ENCODE results near the gene WDHD1.
A peak's percentile ranks its signal among the peaks of the same experiment; 100 is the strongest.
"Not testable (repeated sequence)": the region's sequence is repeated elsewhere in the genome, so short reads cannot be mapped to it uniquely, and the experiment has no call there.

WDHD1 gene

GRCh38 chr14:54906075-54906474 is 120.8 kb downstream of the WDHD1 start:
- no peak for TF ChIP-seq CTCF (IDR thresholded peaks at IDR 0.05; ENCODE audit: extremely low read depth, insufficient read depth, missing control alignments)
- in situ Hi-C loops (cut with MboI; ENCODE audit: low pct_unique_long_range_greater_than_20kb, low sequenced_read_pairs, unreplicated experiment), result no loop called here

GRCh38 chr14:54902521-54903420 is 124.1 kb downstream of the WDHD1 start, which contains the start of gene GCH1:
TSS of gene GCH1 (minus strand) at chr14:54902826. CDS start at chr14:54902663, 163 bp downstream.
- in situ Hi-C loops (cut with MboI; ENCODE audit: low pct_unique_long_range_greater_than_20kb, low sequenced_read_pairs, unreplicated experiment), result no loop called here
- peak; percentile 41 for TF ChIP-seq CTCF (IDR thresholded peaks at IDR 0.05; ENCODE audit: extremely low read depth, insufficient read depth, missing control alignments)
- peak; percentile 87 for DNase-seq (ENCODE audit: low spot score)

More at GRCh38 chr14:54906075-54906474, 120.8 kb downstream of the WDHD1 start:
- no peak for DNase-seq (ENCODE audit: low spot score)

GRCh38 chr14:54902143-54902520 is 124.8 kb downstream of the WDHD1 start:
- in situ Hi-C loops (cut with MboI; ENCODE audit: low pct_unique_long_range_greater_than_20kb, low sequenced_read_pairs, unreplicated experiment), result no loop called here
- peak; percentile 64 for DNase-seq (ENCODE audit: low spot score)
- no peak for TF ChIP-seq CTCF (IDR thresholded peaks at IDR 0.05; ENCODE audit: extremely low read depth, insufficient read depth, missing control alignments)

GRCh38 chr14:54901380-54902142 is 125.3 kb downstream of the WDHD1 start:
- no peak for DNase-seq (ENCODE audit: low spot score)
- in situ Hi-C loops (cut with MboI; ENCODE audit: low pct_unique_long_range_greater_than_20kb, low sequenced_read_pairs, unreplicated experiment), result no loop called here
- TF ChIP-seq CTCF (IDR thresholded peaks at IDR 0.05; ENCODE audit: extremely low read depth, insufficient read depth, missing control alignments), result no peak

- no peak for DNase-seq (ENCODE audit: low spot score)
- no peak for TF ChIP-seq CTCF (IDR thresholded peaks at IDR 0.05; ENCODE audit: extremely low read depth, insufficient read depth, missing control alignments)
- in situ Hi-C loops (cut with MboI; ENCODE audit: low pct_unique_long_range_greater_than_20kb, low sequenced_read_pairs, unreplicated experiment), result no loop called here
These were observed 127.3 kb downstream of the WDHD1 start for GRCh38 chr14:54899573-54899972.

- in situ Hi-C loops (cut with MboI; ENCODE audit: low pct_unique_long_range_greater_than_20kb, low sequenced_read_pairs, unreplicated experiment); DNase-seq (ENCODE audit: low spot score): not testable (repeated sequence)
These were observed 128.9 kb downstream of the WDHD1 start for GRCh38 chr14:54897809-54898555.
